GM23338 (cell line): ENCODE results near the gene VAX1. TPM values are rescaled to one million over a fixed set of nuclear protein-coding genes. Genes with fewer than 3 reads are reported as not detected.
A peak's percentile ranks its signal among the peaks of the same experiment; 100 is the strongest.

Experiments
- ATAC-seq: fragments of 200-7000 bp; cut with Tn5 transposase; 3 replicates; pipeline ENCODE4 v1.9.1; 2020
- DNase-seq: peaks from one replicate; pipeline ENCODE4 v3.0.0-alpha.2; 2015; ENCODE audit warnings: low spot score
- H2AFZ ChIP-seq: fragments of 200-600 bp; sonication (generic); 2 replicates; pipeline ENCODE4 v1.8.0; 2016; ENCODE audit warnings: antibody characterized with exemption, mild to moderate bottlenecking, moderate library complexity
- H3F3A ChIP-seq: fragments of 200-600 bp; sonication (generic); replicated peaks from 2 replicates; pipeline ENCODE4 v1.8.0; 2017; ENCODE audit warnings: antibody characterized with exemption, mixed run types, low read depth
- H3K27ac ChIP-seq: fragments of 200-600 bp; sonication (generic); 2 replicates; pipeline ENCODE4 v1.6.1; 2016; ENCODE audit warnings: low read depth
- H3K27me3 ChIP-seq: fragments of 200-600 bp; sonication (generic); 2 replicates; pipeline ENCODE4 v1.8.0; 2016; ENCODE audit warnings: mild to moderate bottlenecking, mixed run types, moderate library complexity; ENCODE audit not compliant: insufficient read depth
- H3K36me3 ChIP-seq: fragments of 200-600 bp; sonication (generic); 2 replicates; pipeline ENCODE4 v1.8.0; 2016; ENCODE audit warnings: mild to moderate bottlenecking; ENCODE audit not compliant: insufficient read depth
- H3K4me1 ChIP-seq: fragments of 200-600 bp; sonication (generic); 2 replicates; pipeline ENCODE4 v1.8.0; 2016; ENCODE audit warnings: mild to moderate bottlenecking, moderate library complexity; ENCODE audit not compliant: insufficient read depth
- H3K4me2 ChIP-seq: fragments of 200-600 bp; sonication (generic); 2 replicates; pipeline ENCODE4 v1.7.1; 2017; ENCODE audit warnings: mixed run types
- H3K4me3 ChIP-seq: fragments of 200-600 bp; sonication (generic); 2 replicates; pipeline ENCODE4 v1.6.1; 2016; ENCODE audit warnings: mixed run types
- H3K79me2 ChIP-seq: fragments of 200-600 bp; sonication (generic); replicated peaks from 2 replicates; pipeline ENCODE4 v1.8.0; 2017; ENCODE audit warnings: mild to moderate bottlenecking; ENCODE audit not compliant: insufficient read depth
- H3K9me2 ChIP-seq: fragments of 200-600 bp; sonication (generic); 2 replicates; pipeline ENCODE4 v1.8.0; 2017; ENCODE audit not compliant: insufficient read depth
- H4K20me1 ChIP-seq: fragments of 200-600 bp; sonication (generic); replicated peaks from 2 replicates; pipeline ENCODE4 v1.8.0; 2017; ENCODE audit warnings: mild to moderate bottlenecking; ENCODE audit not compliant: insufficient read depth
- H3K27ac Mint-ChIP-seq: 2 replicates; pipeline ENCODE4 v1.8.0; 2020; ENCODE audit warnings: inconsistent platforms, mild to moderate bottlenecking, moderate library complexity, mixed read lengths
- H3K27me3 Mint-ChIP-seq: 3 replicates; pipeline ENCODE4 v1.8.0; 2022; ENCODE audit warnings: low read depth, mild to moderate bottlenecking, moderate library complexity, mixed read lengths, inconsistent platforms; ENCODE audit not compliant: insufficient read depth, poor library complexity
- H3K36me3 Mint-ChIP-seq: 3 replicates; pipeline ENCODE4 v1.8.0; 2021; ENCODE audit warnings: low read depth, mild to moderate bottlenecking, inconsistent platforms, moderate library complexity, mixed read lengths
- H3K4me1 Mint-ChIP-seq: 3 replicates; pipeline ENCODE4 v1.8.0; 2020; ENCODE audit warnings: mild to moderate bottlenecking, inconsistent platforms, mixed read lengths
- H3K4me3 Mint-ChIP-seq: 3 replicates; pipeline ENCODE4 v1.8.0; 2021; ENCODE audit warnings: moderate library complexity, mild to moderate bottlenecking, inconsistent platforms, mixed read lengths
- H3K9me3 Mint-ChIP-seq: 3 replicates; pipeline ENCODE4 v1.8.0; 2020; ENCODE audit warnings: moderate library complexity, mild to moderate bottlenecking, inconsistent platforms, mixed read lengths
- EZH2 ChIP-seq: fragments of 200-600 bp; sonication (generic); IDR thresholded peaks from one replicate; pipeline ENCODE4 v1.8.0; 2017; ENCODE audit warnings: antibody characterized with exemption, mild to moderate bottlenecking, low read depth; ENCODE audit not compliant: unreplicated experiment
- REST ChIP-seq: IDR thresholded peaks from one replicate; pipeline ENCODE4 v1.6.1; 2018; ENCODE audit warnings: antibody characterized with exemption; ENCODE audit not compliant: unreplicated experiment
- ZNF114 ChIP-seq: fragments of 250-450 bp; sonication (Bioruptor Pico); IDR thresholded peaks from 2 replicates; pipeline ENCODE4 v1.5.0; 2020; ENCODE audit warnings: mild to moderate bottlenecking, moderate library complexity
- ZNF462 ChIP-seq: fragments of 250-450 bp; sonication (Bioruptor Pico); IDR thresholded peaks from 2 replicates; pipeline ENCODE4 v1.5.0; 2020; ENCODE audit warnings: mild to moderate bottlenecking, moderate library complexity
- polyA plus RNA-seq: library from polyadenylated mRNA; unstranded; fragments of >200 nt; fragmentation: Nextera tagmentation; extraction: Ambion mirVana; gene quantifications from 2 replicates; pipeline ENCODE4 v1.2.1, GENCODE V29; 2016
- total RNA-seq: library from RNA; depleted of rRNA; stranded (reverse); fragments of >200 nt; shearing (Covaris generic); gene quantifications from 2 replicates; pipeline ENCODE4 v1.2.3, GENCODE V29; 2014

The VAX1 gene
- total and polyA plus RNA-seq, 2 experiments from 2014 or later = not detected

GRCh38 chr10:117094856-117095255 is 43.2 kb downstream of the VAX1 start:
- H3K27ac ChIP-seq = no peak overlapping the region
- H3K4me3 ChIP-seq = no peak overlapping the region
- TF ChIP-seq REST (no peak), EZH2 (no peak), ZNF462 (CRISPR knock-in tag) (no peak), ZNF114 (CRISPR knock-in tag) (no peak)
- ATAC-seq (peak; percentile 96), DNase-seq (peak; percentile 62)
- H2AFZ ChIP-seq = no peak overlapping the region
- no peaks in the 10 kb centered on the region for H3F3A ChIP-seq
- H3K36me3 ChIP-seq = no peaks in the 10 kb centered on the region
- no peaks in the 10 kb centered on the region for H3K27me3 ChIP-seq
- H3K79me2 ChIP-seq = no peaks in the 10 kb centered on the region
- no peaks in the 10 kb centered on the region for H3K9me2 ChIP-seq
- no peaks in the 10 kb centered on the region for H4K20me1 ChIP-seq
- Mint-ChIP-seq H3K27me3 (peaks cover 4% of the 10 kb centered on the region), H3K9me3 (no peaks in the 10 kb centered on the region), H3K27ac (no peak overlapping the region), H3K36me3 (no peaks in the 10 kb centered on the region), H3K4me3 (no peak overlapping the region), H3K4me1 (peaks cover 33% of the 10 kb centered on the region; the same call in 2 of the 3 replicates)
- H3K4me2 ChIP-seq = peak overlapping the region; percentile 21; the same call in 1 of the 2 replicates
- peaks cover 24% of the 10 kb centered on the region for H3K4me1 ChIP-seq
